ENCODE results near the gene OGFOD2.
A peak's percentile ranks its signal among the peaks of the same experiment; 100 is the strongest.

OGFOD2 gene

GRCh38 chr12:122977655-122978392 lies 2.8 kb downstream of the OGFOD2 start:
- DNase-seq: no peak

DNA sequence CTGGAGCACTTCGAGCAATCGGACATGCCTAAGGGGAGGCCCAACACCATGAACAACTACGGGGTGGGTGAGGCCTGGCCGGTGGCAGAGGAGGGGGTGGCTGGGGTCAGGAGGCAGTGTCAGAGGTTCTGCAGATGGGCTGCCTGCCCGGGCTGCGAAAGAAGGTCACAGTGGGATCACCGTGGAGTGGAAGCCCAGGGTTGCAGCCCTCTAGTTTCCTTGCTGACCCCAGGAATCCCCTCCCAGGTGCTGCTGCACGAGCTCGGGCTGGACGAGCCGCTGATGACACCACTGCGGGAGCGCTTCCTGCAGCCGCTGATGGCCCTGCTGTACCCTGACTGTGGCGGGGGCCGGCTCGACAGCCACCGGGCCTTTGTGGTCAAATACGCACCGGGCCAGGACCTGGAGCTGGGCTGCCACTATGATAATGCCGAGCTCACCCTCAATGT lies 3.5 kb downstream of the OGFOD2 start:
- no peak for DNase-seq

- no peak for DNase-seq
Measured at GRCh38 chr12:122979001-122979907, 4.2 kb downstream of the OGFOD2 start.

DNA sequence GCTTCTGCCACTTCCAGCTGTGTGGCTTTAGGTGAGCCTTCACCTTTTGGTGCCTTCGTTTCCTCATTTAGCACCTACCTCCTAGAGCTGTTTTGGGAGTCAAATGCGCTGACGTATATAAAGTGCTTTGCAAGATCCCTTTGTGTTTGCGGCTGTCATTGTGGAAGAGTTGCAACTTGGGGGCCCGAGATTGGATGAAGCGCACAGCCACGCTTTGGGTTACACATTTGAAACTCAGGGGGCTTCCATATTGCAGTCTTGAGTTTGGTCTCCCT lies 4.8 kb downstream of the OGFOD2 start:
- no peak for DNase-seq

DNA sequence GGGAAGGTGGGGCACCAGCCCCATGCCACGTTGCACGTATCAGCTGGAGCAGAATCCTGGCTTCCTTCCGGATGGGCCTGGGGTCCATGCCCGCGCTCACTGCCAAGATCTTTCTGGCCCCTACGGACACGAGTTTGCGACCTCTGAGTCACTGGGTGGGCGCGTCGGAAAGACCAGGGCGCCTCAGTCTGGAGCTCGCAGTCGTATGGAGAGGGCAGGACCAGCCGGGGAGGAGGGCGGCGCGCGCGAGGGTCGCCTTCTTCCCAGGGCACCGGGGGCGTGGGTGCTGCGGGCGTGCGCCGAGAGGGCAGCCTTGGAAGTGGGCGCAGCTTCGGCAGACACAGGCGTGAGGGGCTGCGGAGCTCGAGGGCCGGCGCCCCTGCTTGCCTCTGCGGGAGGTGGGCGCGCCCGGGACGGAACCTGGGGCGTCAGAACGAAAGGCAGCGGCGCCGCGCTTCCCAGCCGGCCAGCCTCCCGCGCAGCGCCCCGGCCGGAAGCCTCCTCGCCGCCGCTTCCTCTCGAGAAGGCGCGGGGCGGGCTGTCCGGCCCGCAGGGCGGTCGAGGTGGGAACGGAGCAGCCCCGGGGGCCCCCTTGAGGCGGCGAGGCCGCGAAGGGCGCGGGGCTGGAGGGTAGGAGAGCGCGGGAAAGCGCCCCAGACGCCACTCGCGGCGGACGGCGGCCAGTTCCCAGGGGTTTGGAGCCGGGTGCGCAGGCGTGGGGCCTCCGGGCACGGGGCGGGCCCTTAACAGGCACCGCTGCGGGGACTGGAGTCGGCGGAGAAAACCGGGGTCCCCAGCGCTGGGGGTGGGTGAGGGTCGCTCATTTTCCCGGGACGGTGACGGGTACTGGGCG lies 5.4 kb downstream of the OGFOD2 start, which contains the start of gene ARL6IP4:
Gene ARL6IP4, plus strand, starts transcription at position 499 of the 853 bp plus-strand sequence. CDS start 459 bp downstream, outside the sequence.
- DNase-seq: peak; percentile 61

DNA sequence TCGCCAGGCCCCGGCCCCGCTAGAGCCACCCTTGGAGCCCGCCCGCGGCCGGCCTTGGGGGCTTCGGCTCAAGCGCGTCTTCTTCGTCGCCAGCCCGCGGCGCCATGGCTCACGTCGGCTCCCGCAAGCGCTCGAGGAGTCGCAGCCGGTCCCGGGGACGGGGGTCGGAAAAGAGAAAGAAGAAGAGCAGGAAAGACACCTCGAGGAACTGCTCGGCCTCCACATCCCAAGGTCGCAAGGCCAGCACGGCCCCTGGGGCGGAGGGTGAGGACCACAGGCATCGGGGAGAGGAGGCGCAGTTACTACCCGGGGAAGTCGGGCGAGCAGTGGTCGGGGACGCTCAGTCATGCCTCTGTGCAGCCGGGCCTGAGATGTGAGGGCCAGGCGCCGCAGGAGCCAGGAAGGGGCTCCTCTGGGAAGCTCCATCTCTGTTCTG lies 6.0 kb downstream of the OGFOD2 start:
- no peak for DNase-seq

- no peak for DNase-seq
Measured at GRCh38 chr12:122981587-122982476, 6.8 kb downstream of the OGFOD2 start.

DNA sequence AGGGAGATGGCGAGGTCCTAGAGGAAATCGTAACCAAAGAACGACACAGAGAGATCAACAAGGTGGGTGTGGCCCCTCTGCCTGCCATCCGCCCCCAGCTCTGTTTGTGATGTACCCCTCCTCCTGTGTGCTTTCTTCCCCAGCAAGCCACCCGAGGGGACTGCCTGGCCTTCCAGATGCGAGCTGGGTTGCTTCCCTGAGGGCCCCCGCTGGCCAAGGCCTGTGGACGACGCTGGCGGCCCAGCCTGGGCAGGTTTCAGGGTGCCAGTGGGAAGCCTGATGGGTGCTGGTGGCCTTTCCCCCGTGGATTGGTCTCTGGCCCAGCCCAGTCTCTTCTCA lies 7.4 kb downstream of the OGFOD2 start:
- DNase-seq: no peak

DNA sequence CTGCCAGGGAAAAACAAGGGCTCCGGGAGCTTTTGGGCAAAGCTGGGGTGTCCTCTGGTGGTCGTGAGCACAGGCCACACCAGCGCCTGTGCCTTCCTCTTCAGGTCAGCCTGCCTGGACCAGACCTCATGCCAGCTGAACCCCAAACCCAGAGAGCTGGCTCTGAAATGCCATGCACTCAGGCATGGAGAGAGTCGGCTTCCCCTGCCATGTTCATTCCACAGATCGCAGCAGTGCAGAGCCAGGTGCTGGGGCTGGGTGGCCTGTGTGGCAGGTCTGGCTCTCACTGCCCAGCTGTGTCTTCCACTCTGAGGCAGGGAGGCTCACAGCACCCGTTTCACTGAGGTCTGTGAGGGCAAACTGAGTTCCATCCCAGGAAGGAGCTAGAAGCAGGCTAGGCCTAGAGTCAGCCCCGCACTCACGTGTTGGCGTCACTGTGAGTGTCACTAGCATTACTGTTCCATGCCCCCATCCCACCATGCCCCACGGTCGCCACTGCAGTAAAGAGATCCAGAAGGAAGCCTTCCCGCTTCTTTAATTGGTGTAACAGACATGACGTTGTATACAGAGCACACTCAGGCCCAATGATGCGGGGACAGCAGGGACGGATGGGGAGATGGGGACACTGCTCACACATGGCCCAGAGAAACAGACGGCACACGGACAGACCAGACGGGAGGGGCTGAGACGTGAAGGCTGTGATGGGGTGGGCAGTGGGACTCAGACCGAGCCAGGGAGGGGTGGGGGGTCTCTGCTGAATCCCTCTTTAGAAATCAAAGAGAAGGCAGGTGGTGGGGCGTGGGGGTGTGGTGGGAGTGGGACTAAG lies 8.1 kb downstream of the OGFOD2 start:
- DNase-seq: no peak

- no peak for DNase-seq
Measured at GRCh38 chr12:122983789-122984515, 8.9 kb downstream of the OGFOD2 start.

- DNase-seq: no peak
Measured at GRCh38 chr12:122984612-122985337, 9.7 kb downstream of the OGFOD2 start.

GRCh38 chr12:122985338-122986257 lies 10.6 kb downstream of the OGFOD2 start:
- no peak for DNase-seq

DNA sequence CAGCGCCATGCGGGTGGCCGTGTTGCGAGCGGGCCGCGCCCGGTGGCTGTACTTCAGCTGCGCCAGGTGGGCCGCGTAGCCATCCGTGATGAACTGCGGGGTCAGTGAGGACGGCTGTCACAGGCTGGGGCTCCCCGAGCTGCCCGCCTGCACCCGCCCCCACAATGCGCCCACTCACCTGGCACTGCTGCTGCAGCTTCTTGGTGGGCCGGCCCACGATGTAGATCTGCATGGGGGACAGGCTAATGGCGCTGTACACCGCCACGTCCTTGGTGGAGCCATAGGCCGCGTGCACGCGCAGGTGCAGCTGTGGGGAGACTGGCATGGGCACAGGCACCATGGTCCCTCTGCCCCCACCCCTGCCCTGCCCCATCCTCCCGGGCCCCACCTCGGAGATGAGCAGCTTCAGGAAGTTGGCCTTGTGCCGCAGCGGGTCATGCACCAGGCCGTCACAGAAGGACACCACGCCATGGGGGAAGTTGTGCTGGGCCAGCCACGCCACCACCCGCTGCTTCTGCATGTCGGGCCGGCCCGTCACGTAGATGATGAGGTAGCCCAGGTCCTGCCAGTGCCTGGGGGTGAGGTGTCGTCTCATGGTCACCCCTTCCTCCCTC lies 11.3 kb downstream of the OGFOD2 start:
- no peak for DNase-seq

GRCh38 chr12:122987086-122987951 lies 12.3 kb downstream of the OGFOD2 start:
- DNase-seq: no peak

DNA sequence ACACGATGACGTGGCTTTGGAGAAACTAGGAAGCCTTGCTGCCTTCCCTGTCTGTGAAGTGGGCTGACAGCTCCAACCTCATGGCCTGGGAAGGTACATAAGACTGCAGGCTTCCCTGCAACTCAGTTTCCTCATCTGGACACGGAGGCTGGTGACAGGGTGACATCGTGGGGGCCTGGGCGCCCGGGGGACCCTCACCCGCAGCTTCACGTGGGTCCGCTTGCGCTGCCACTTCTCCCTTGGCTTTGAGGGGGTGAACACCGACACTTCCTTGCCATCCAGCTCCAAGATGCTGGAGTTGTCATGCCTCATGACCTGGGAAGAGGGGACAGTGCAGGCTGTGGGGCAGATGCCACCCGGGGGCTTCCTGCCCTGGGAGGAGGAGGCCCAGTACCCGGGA lies 13.0 kb downstream of the OGFOD2 start:
- DNase-seq: no peak

- no peak for DNase-seq
Measured at GRCh38 chr12:122988612-122989212, 13.7 kb downstream of the OGFOD2 start.

All from NCI-H774 (cell line).